SK-N-SH treated with all-trans-retinoic acid at 6 μM for 48 hours (cell line): Measurements from ENCODE around the gene SFMBT2.
"Not testable (repeated sequence)": the region's sequence is repeated elsewhere in the genome, so short reads cannot be mapped to it uniquely, and the experiment has no call there.

Experiments
- BACH2 ChIP-seq: fragments of 250-450 bp; sonication (Bioruptor Pico); IDR thresholded peaks from 2 replicates; pipeline ENCODE4 v1.9.0; 2021; ENCODE audit warnings: mild to moderate bottlenecking, borderline replicate concordance
- CSDC2 ChIP-seq: fragments of 250-450 bp; sonication (Bioruptor Pico); IDR thresholded peaks from 2 replicates; pipeline ENCODE4 v1.5.0; 2020; ENCODE audit warnings: mild to moderate bottlenecking, moderate library complexity
- GLIS3 ChIP-seq: fragments of 250-450 bp; sonication (Bioruptor Pico); IDR thresholded peaks from 2 replicates; pipeline ENCODE4 v1.5.0; 2020; ENCODE audit warnings: mild to moderate bottlenecking, moderate library complexity
- PATZ1 ChIP-seq: fragments of 250-450 bp; sonication (Bioruptor Pico); IDR thresholded peaks from 2 replicates; pipeline ENCODE4 v1.8.0; 2020; ENCODE audit warnings: mild to moderate bottlenecking, moderate library complexity, borderline replicate concordance
- SNAI2 ChIP-seq: fragments of 250-450 bp; sonication (Bioruptor Pico); IDR thresholded peaks from 2 replicates; pipeline ENCODE4 v1.5.0; 2020; ENCODE audit warnings: mild to moderate bottlenecking, moderate library complexity
- TCF4 ChIP-seq: fragments of 250-450 bp; sonication (Bioruptor Pico); IDR thresholded peaks from 2 replicates; pipeline ENCODE4 v1.8.0; 2021; ENCODE audit warnings: mild to moderate bottlenecking, moderate library complexity, borderline replicate concordance
- TSHZ2 ChIP-seq: fragments of 250-450 bp; sonication (Bioruptor Pico); IDR thresholded peaks from 2 replicates; pipeline ENCODE4 v1.5.0; 2020; ENCODE audit warnings: mild to moderate bottlenecking, moderate library complexity
- ZFP3 ChIP-seq: fragments of 250-450 bp; sonication (Bioruptor Pico); IDR thresholded peaks from 2 replicates; pipeline ENCODE4 v1.5.0; 2020; ENCODE audit warnings: mild to moderate bottlenecking, moderate library complexity
- ZFP30 ChIP-seq: fragments of 450-650 bp; formaldehyde crosslinking; IDR thresholded peaks from 2 replicates; pipeline ENCODE4 v1.5.0; 2022; ENCODE audit warnings: mild to moderate bottlenecking, moderate library complexity
- ZNF8 ChIP-seq: fragments of 450-650 bp; formaldehyde crosslinking; IDR thresholded peaks from 2 replicates; pipeline ENCODE4 v1.5.0; 2020; ENCODE audit warnings: mild to moderate bottlenecking, moderate library complexity

- TF ChIP-seq TCF4; TSHZ2 (CRISPR knock-in tag); PATZ1; ZFP3; CSDC2 (CRISPR knock-in tag); GLIS3; ZFP30 (CRISPR knock-in tag); SNAI2 (CRISPR knock-in tag); ZNF8 (CRISPR knock-in tag); BACH2: not testable (repeated sequence)
Measured at GRCh38 chr10:7190772-7191171, 220.1 kb downstream of the SFMBT2 start.
